ENCODE measurements around the gene STARD3NL. TPM values are rescaled to one million over a fixed set of nuclear protein-coding genes. Genes with fewer than 3 reads are reported as not detected.

Gene STARD3NL
- total and polyA plus RNA-seq, 8 donors, result 7.2 to 23.1 (median 10.8) TPM

DNA sequence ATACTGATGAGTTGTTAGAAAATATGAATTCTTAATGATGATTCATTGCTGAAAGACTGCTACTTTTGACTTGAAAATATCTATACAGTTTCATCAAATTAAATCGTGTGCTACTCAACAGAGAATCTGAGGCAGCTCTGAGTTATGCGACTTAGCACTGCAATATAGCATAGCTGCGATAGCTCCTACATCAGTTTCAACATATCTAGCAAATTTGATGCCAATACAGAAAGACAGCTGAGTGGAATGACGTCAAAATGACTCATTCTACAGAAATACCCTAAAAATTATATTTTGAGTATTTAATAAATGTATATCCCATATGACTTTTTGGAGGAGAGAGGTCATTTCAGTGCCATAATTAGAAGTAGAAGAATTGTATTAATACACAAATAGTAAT, 96.4 kb downstream of the STARD3NL start:
- Histone ChIP-seq H3K27me3 (no peaks in the 10 kb centered on the region), H3K27ac (no peak overlapping the region), H3K4me1 (no peaks in the 10 kb centered on the region), H3K9me3 (no peaks in the 10 kb centered on the region), H3K36me3 (no peaks in the 10 kb centered on the region), H3K4me3 (no peak overlapping the region)
- ATAC-seq (no peak), FAIRE-seq (no peak), DNase-seq (no peak)
- 86 to 89% methylated on average over 4 of the region's 4 CpGs for WGBS, 2 donors
- intact Hi-C loops (cut with DNase I), result no loop called here
- TF ChIP-seq CTCF (IDR thresholded peaks at IDR 0.05), result no peak

DNA sequence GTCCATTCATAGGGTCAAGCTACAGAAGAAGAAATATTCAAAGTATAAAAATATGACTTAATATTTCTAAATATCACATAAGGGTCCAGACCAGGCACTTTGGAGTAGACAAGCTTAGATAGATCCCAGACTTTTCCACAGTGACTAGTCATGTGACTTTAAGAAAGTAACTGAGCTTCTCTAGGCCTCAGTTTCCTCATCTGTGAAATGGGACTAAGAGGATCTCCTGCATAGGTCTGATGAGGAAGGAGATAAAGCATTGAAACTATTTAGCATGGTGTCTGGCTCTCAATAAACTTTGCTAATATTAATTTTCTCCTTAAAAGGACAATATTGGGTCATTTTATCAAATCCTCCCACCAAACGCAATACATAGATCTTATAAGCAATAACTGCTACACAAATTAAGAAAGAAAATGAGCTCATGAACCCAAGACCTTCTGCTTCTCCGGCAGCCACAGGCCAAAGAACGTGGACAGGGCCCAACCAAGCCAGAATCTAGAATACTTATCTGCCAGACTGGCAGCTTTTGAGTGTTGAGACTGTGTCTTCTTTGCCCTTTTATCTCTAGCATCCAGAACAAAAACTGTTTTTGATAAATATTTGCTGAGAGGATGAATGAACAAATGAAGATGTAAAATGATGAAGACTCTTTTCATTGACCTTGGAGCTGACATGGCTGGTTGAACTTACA, 97.0 kb downstream of the STARD3NL start:
- Histone ChIP-seq H3K27ac (no peak overlapping the region), H3K4me3 (no peak overlapping the region), H3K4me1 (no peaks in the 10 kb centered on the region), H3K9me3 (no peaks in the 10 kb centered on the region), H3K27me3 (no peaks in the 10 kb centered on the region), H3K36me3 (no peaks in the 10 kb centered on the region)
- WGBS, 2 donors, result 84 to 93% methylated on average over 3 of the region's 3 CpGs
- no peak for ATAC-seq
- TF ChIP-seq CTCF (IDR thresholded peaks at IDR 0.05), result no peak
- FAIRE-seq, result no peak
- intact Hi-C loops (cut with DNase I), result no loop called here
- no peak for DNase-seq

DNA sequence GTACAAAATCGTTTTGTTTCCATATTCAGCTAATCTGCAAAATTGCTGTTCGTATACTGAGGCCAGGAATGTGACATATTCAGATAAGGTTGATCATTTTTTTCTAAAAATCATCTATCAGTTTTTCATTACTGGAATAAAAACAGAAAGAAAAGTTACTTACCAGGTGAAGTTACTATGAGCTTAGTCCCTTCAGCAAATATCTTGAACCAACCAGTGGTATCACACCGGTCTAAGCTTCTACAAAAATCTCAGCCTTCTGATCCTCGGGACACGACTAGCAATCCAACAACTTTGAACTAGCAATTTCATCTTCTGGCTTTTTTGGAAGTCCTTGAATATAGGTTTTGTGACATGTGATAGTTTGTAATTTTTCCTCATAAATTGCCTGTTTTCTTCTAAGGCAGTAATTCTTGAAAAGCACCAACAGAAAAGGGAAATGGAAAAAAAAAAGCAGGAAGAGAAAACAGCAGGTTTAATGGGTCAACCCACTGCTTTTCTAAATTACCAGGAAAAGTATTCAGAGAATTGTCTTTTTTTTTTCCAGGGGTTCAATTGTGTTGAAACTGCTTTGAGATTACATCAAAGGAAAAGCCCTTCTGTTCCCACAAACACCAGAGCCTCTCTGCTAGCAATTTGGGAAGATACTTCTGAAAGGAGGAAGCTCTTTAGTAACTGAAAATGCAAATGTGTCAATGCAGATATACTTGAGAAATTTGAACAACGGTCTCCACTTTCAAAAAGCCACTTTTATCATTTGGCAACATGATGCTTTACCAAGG, 98.2 kb downstream of the STARD3NL start:
- H3K27me3 ChIP-seq, result no peaks in the 10 kb centered on the region
- no peak for TF ChIP-seq CTCF (IDR thresholded peaks at IDR 0.05)
- DNase-seq (no peak), FAIRE-seq (no peak), ATAC-seq (no peak)
- H3K9me3 ChIP-seq, result no peaks in the 10 kb centered on the region
- H3K36me3 ChIP-seq, result no peaks in the 10 kb centered on the region
- intact Hi-C loops (cut with DNase I), result no loop called here
- H3K27ac ChIP-seq, result no peak overlapping the region
- H3K4me3 ChIP-seq, result no peak overlapping the region
- whole genome bisulfite sequencing, 2 donors, result 62 to 71% methylated on average over 6 of the region's 6 CpGs
- no peaks in the 10 kb centered on the region for H3K4me1 ChIP-seq

GRCh38 chr7:38280000-38280399, 102.0 kb downstream of the STARD3NL start:
- Histone ChIP-seq H3K4me1 (no peaks in the 10 kb centered on the region), H3K4me3 (no peak overlapping the region), H3K9me3 (no peaks in the 10 kb centered on the region), H3K27ac (no peak overlapping the region), H3K36me3 (no peaks in the 10 kb centered on the region), H3K27me3 (no peaks in the 10 kb centered on the region)
- TF ChIP-seq CTCF (IDR thresholded peaks at IDR 0.05), result no peak
- ATAC-seq, result no peak
- FAIRE-seq, result no peak
- no peak for DNase-seq
- intact Hi-C loops (cut with DNase I), result no loop called here
- WGBS, 2 donors, result 19 to 24% methylated on average over 1 of the region's 1 CpG

All from pancreas (tissue), 10 donors.